ENCODE results near the gene SYT15.
"Not testable (repeated sequence)": the region's sequence is repeated elsewhere in the genome, so short reads cannot be mapped to it uniquely, and the experiment has no call there.

The SYT15 gene

GRCh38 chr10:46591053-46591452 lies 12.1 kb downstream of the SYT15 start:
- not testable (repeated sequence) for H3K4me2 ChIP-seq (ENCODE audit: low read length); H3K9me3 ChIP-seq (ENCODE audit: insufficient read depth, low read length); H2AFZ ChIP-seq (ENCODE audit: low read depth, low read length); H3K4me3 ChIP-seq (ENCODE audit: low read length); H4K20me1 ChIP-seq (ENCODE audit: insufficient read depth, low read length); H3K79me2 ChIP-seq (ENCODE audit: low read length); H3K27ac ChIP-seq (ENCODE audit: low read length); H3K9ac ChIP-seq (ENCODE audit: low read length); H3K36me3 ChIP-seq (replicated peaks; ENCODE audit: low read depth, low read length); H3K27me3 ChIP-seq (ENCODE audit: low read depth, low read length); H3K4me1 ChIP-seq (ENCODE audit: low read length)

DNA sequence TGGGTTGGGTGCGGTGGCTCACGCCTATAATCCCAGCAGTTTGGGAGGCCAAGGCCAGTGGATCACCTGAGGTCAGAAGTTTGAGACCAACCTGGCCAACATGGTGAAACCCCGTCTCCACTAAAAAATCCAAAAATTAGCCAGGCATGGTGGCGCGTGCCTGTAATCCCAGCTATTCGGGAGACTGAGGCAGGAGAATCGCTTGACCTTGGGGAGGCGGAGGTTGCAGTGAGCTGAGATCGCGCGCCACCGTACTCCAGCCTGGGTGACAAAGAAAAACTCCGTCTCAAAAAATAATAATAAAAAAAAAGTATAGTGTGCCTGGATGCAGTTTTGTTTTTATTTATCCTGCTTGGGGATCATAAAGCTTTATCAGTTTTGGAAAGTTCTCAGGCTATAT lies 14.4 kb downstream of the SYT15 start:
- H3K27ac ChIP-seq (ENCODE audit: low read length); H3K4me1 ChIP-seq (ENCODE audit: low read length); H3K36me3 ChIP-seq (replicated peaks; ENCODE audit: low read depth, low read length); H4K20me1 ChIP-seq (ENCODE audit: insufficient read depth, low read length); H2AFZ ChIP-seq (ENCODE audit: low read depth, low read length); H3K9me3 ChIP-seq (ENCODE audit: insufficient read depth, low read length); H3K9ac ChIP-seq (ENCODE audit: low read length); H3K27me3 ChIP-seq (ENCODE audit: low read depth, low read length); H3K4me3 ChIP-seq (ENCODE audit: low read length); H3K79me2 ChIP-seq (ENCODE audit: low read length); H3K4me2 ChIP-seq (ENCODE audit: low read length): not testable (repeated sequence)

DNA sequence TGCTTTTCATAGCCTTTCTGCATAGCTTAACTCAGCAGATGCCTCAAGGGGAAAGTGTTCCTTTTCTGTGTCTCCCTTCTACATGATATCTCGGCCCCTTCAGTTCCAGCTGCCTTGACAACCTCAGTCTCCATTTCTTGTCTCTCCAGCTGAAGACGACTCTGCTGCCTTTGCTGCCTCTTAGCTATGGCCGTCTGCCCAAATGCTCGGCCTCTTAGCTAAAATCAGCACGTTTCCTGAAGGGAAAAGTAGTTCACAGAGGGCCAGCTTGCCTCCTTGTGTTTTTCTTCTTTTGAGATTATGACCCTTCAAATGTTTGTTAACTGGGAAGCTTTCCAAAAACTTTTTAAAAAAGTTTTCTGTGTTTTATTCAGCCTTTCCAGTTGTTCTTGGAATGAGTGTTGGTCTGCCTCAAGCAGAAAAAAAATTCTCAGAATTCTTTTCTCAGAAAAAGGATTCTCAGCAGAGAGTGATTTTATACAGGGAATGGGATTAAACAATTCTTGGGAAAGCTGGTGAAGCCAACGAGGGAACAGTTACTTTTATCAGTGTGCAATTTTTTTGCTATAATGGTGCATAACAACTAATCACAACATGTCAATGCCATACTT lies 15.6 kb downstream of the SYT15 start:
- not testable (repeated sequence) for H3K79me2 ChIP-seq (ENCODE audit: low read length); H3K4me3 ChIP-seq (ENCODE audit: low read length)

DNA sequence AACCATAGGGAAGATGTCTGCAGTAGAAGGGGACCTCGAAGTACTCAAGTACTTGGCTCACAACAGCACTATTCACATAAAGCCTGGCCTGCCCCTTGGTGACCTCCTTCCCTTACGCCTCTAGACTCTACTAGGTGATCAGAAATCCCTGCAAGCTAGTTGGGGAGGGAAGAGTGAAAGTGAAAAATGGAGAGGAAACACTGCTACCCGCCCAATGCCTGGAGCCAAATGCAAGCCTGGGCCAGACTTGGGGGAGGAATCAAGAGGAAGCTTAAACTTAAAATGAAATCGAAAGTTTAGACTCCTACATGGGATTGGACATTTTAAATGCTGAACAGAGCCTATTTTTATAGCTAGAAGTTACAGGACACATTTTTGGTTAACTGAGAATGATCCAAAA lies 17.6 kb downstream of the SYT15 start:
- H4K20me1 ChIP-seq (ENCODE audit: insufficient read depth, low read length); H3K4me2 ChIP-seq (ENCODE audit: low read length); H3K4me3 ChIP-seq (ENCODE audit: low read length); H2AFZ ChIP-seq (ENCODE audit: low read depth, low read length); H3K4me1 ChIP-seq (ENCODE audit: low read length); H3K9me3 ChIP-seq (ENCODE audit: insufficient read depth, low read length); H3K27ac ChIP-seq (ENCODE audit: low read length); H3K27me3 ChIP-seq (ENCODE audit: low read depth, low read length); H3K9ac ChIP-seq (ENCODE audit: low read length); H3K79me2 ChIP-seq (ENCODE audit: low read length); H3K36me3 ChIP-seq (replicated peaks; ENCODE audit: low read depth, low read length): not testable (repeated sequence)

More for the DNA sequence above, 15.6 kb downstream of the SYT15 start:
- not testable (repeated sequence) for H3K4me2 ChIP-seq (ENCODE audit: low read length); H4K20me1 ChIP-seq (ENCODE audit: insufficient read depth, low read length); H3K9me3 ChIP-seq (ENCODE audit: insufficient read depth, low read length); H3K9ac ChIP-seq (ENCODE audit: low read length); H3K27me3 ChIP-seq (ENCODE audit: low read depth, low read length); H3K27ac ChIP-seq (ENCODE audit: low read length); H3K4me1 ChIP-seq (ENCODE audit: low read length); H2AFZ ChIP-seq (ENCODE audit: low read depth, low read length); H3K36me3 ChIP-seq (replicated peaks; ENCODE audit: low read depth, low read length)

GRCh38 chr10:46597616-46598246 lies 18.8 kb downstream of the SYT15 start:
- H3K27me3 ChIP-seq (ENCODE audit: low read depth, low read length); H3K9ac ChIP-seq (ENCODE audit: low read length); H3K36me3 ChIP-seq (replicated peaks; ENCODE audit: low read depth, low read length); H2AFZ ChIP-seq (ENCODE audit: low read depth, low read length); H3K79me2 ChIP-seq (ENCODE audit: low read length); H4K20me1 ChIP-seq (ENCODE audit: insufficient read depth, low read length); H3K9me3 ChIP-seq (ENCODE audit: insufficient read depth, low read length); H3K4me1 ChIP-seq (ENCODE audit: low read length); H3K27ac ChIP-seq (ENCODE audit: low read length): not testable (repeated sequence)
- Histone ChIP-seq H3K4me3 (ENCODE audit: low read length) (peak overlapping the region; percentile 43; the same call in 1 of the 2 replicates), H3K4me2 (ENCODE audit: low read length) (0 out of 2 replicates have a peak overlapping the region, but pooled peaks have one; percentile 12)

GRCh38 chr10:46600516-46600915 lies 21.6 kb downstream of the SYT15 start:
- H3K9me3 ChIP-seq (ENCODE audit: insufficient read depth, low read length); H3K4me2 ChIP-seq (ENCODE audit: low read length); H3K79me2 ChIP-seq (ENCODE audit: low read length); H3K9ac ChIP-seq (ENCODE audit: low read length); H4K20me1 ChIP-seq (ENCODE audit: insufficient read depth, low read length); H3K4me1 ChIP-seq (ENCODE audit: low read length); H3K27ac ChIP-seq (ENCODE audit: low read length); H3K27me3 ChIP-seq (ENCODE audit: low read depth, low read length); H3K4me3 ChIP-seq (ENCODE audit: low read length); H3K36me3 ChIP-seq (replicated peaks; ENCODE audit: low read depth, low read length); H2AFZ ChIP-seq (ENCODE audit: low read depth, low read length): not testable (repeated sequence)

DNA sequence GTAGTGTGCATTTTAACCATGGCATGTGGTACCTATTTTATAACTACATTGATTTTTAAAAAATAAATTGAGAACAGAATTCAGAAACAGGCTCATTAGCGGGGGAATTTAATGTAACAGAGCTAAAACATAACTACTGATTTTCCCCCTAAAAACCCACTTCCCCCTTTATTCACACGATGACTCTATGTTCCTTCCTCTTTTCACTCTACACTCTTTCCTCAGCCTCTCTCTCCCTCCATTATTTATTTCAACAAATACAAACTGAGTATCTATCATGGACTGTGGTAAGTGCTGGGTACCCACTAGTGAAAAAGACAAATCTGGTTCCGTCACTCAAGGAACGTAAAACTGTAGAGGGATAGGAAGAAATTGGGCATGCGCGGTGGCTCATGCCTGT lies 36.6 kb downstream of the SYT15 start:
- not testable (repeated sequence) for H3K36me3 ChIP-seq (replicated peaks; ENCODE audit: low read depth, low read length); H3K27ac ChIP-seq (ENCODE audit: low read length); H3K9ac ChIP-seq (ENCODE audit: low read length); H3K27me3 ChIP-seq (ENCODE audit: low read depth, low read length); H3K79me2 ChIP-seq (ENCODE audit: low read length); H4K20me1 ChIP-seq (ENCODE audit: insufficient read depth, low read length); H3K4me1 ChIP-seq (ENCODE audit: low read length); H2AFZ ChIP-seq (ENCODE audit: low read depth, low read length); H3K4me2 ChIP-seq (ENCODE audit: low read length); H3K4me3 ChIP-seq (ENCODE audit: low read length); H3K9me3 ChIP-seq (ENCODE audit: insufficient read depth, low read length)

DNA sequence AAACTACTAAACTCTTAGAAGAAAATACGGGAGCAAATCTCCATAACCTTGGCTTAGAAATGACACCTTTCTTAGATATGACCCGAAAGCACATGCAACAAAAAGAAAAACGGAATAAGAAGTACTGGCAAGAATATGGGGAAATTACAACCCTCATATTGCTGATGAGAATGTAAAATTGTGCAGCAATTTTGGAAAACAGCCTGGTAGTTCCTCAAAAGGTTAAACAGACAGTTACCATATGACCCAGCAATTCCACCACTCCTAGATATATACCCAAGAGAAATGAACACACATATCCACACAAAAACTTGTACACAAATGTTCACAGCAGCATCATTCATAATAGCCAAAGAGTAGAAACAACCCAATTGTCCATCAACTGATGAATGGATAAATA lies 37.3 kb downstream of the SYT15 start:
- not testable (repeated sequence) for H3K4me2 ChIP-seq (ENCODE audit: low read length); H3K4me1 ChIP-seq (ENCODE audit: low read length); H3K9me3 ChIP-seq (ENCODE audit: insufficient read depth, low read length); H3K27ac ChIP-seq (ENCODE audit: low read length); H3K79me2 ChIP-seq (ENCODE audit: low read length); H3K4me3 ChIP-seq (ENCODE audit: low read length); H2AFZ ChIP-seq (ENCODE audit: low read depth, low read length); H3K27me3 ChIP-seq (ENCODE audit: low read depth, low read length); H3K9ac ChIP-seq (ENCODE audit: low read length); H3K36me3 ChIP-seq (replicated peaks; ENCODE audit: low read depth, low read length); H4K20me1 ChIP-seq (ENCODE audit: insufficient read depth, low read length)

GRCh38 chr10:46617134-46617533 lies 38.2 kb downstream of the SYT15 start:
- H3K4me1 ChIP-seq (ENCODE audit: low read length); H3K79me2 ChIP-seq (ENCODE audit: low read length); H3K27ac ChIP-seq (ENCODE audit: low read length); H3K4me3 ChIP-seq (ENCODE audit: low read length); H4K20me1 ChIP-seq (ENCODE audit: insufficient read depth, low read length); H3K4me2 ChIP-seq (ENCODE audit: low read length); H2AFZ ChIP-seq (ENCODE audit: low read depth, low read length); H3K9me3 ChIP-seq (ENCODE audit: insufficient read depth, low read length); H3K9ac ChIP-seq (ENCODE audit: low read length); H3K27me3 ChIP-seq (ENCODE audit: low read depth, low read length); H3K36me3 ChIP-seq (replicated peaks; ENCODE audit: low read depth, low read length): not testable (repeated sequence)

- not testable (repeated sequence) for H3K36me3 ChIP-seq (replicated peaks; ENCODE audit: low read depth, low read length); H3K27ac ChIP-seq (ENCODE audit: low read length); H4K20me1 ChIP-seq (ENCODE audit: insufficient read depth, low read length); H3K79me2 ChIP-seq (ENCODE audit: low read length); H3K9me3 ChIP-seq (ENCODE audit: insufficient read depth, low read length); H2AFZ ChIP-seq (ENCODE audit: low read depth, low read length); H3K4me1 ChIP-seq (ENCODE audit: low read length); H3K4me3 ChIP-seq (ENCODE audit: low read length); H3K4me2 ChIP-seq (ENCODE audit: low read length); H3K9ac ChIP-seq (ENCODE audit: low read length); H3K27me3 ChIP-seq (ENCODE audit: low read depth, low read length)
Observed at GRCh38 chr10:46617913-46618312, 39.0 kb downstream of the SYT15 start.

Data from OCI-LY3 (cell line).